ENCODE results near the gene CLMN. TPM values are rescaled to one million over a fixed set of nuclear protein-coding genes. Genes with fewer than 3 reads are reported as not detected.

CLMN gene
- total RNA-seq, 1 donor, result 0.36 TPM

GRCh38 chr14:95250140-95250769 is 69.5 kb downstream of the CLMN start:
- no peak for TF ChIP-seq CTCF (IDR thresholded peaks at IDR 0.05; ENCODE audit: insufficient read depth, low read length)
- DNase-seq (ENCODE audit: low read depth), result no peak

GRCh38 chr14:95248432-95248831 is 71.3 kb downstream of the CLMN start:
- no peak overlapping the region for H3K4me3 ChIP-seq (ENCODE audit: low read depth, low read length)
- no peak for TF ChIP-seq CTCF (IDR thresholded peaks at IDR 0.05; ENCODE audit: insufficient read depth, low read length)
- no peak for DNase-seq (ENCODE audit: low read depth)

More at GRCh38 chr14:95250140-95250769, 69.5 kb downstream of the CLMN start:
- H3K4me3 ChIP-seq (ENCODE audit: low read depth, low read length), result no peak overlapping the region

- TF ChIP-seq CTCF (IDR thresholded peaks at IDR 0.05; ENCODE audit: insufficient read depth, low read length), result no peak
- no peak for DNase-seq (ENCODE audit: low read depth)
- H3K4me3 ChIP-seq (ENCODE audit: low read depth, low read length), result no peak overlapping the region
Observed at GRCh38 chr14:95246870-95247269, 72.8 kb downstream of the CLMN start.

GRCh38 chr14:95245334-95245733 is 74.4 kb downstream of the CLMN start:
- no peak for DNase-seq (ENCODE audit: low read depth)
- no peak for TF ChIP-seq CTCF (IDR thresholded peaks at IDR 0.05; ENCODE audit: insufficient read depth, low read length)
- H3K4me3 ChIP-seq (ENCODE audit: low read depth, low read length), result no peak overlapping the region

GRCh38 chr14:95244587-95244986 is 75.1 kb downstream of the CLMN start:
- DNase-seq (ENCODE audit: low read depth), result no peak
- no peak overlapping the region for H3K4me3 ChIP-seq (ENCODE audit: low read depth, low read length)
- TF ChIP-seq CTCF (IDR thresholded peaks at IDR 0.05; ENCODE audit: insufficient read depth, low read length), result no peak

GRCh38 chr14:95242870-95243269 is 76.8 kb downstream of the CLMN start:
- no peak for TF ChIP-seq CTCF (IDR thresholded peaks at IDR 0.05; ENCODE audit: insufficient read depth, low read length)
- no peak overlapping the region for H3K4me3 ChIP-seq (ENCODE audit: low read depth, low read length)
- no peak for DNase-seq (ENCODE audit: low read depth)

All from fibroblast of the aortic adventitia (primary cell).